ENCODE results near the gene ZNF532.

The ZNF532 gene

GRCh38 chr18:58949031-58949430 lies 84.4 kb downstream of the ZNF532 start:
- DNase-seq, result no peak

- no peak for DNase-seq
Measured at GRCh38 chr18:58951986-58952702, 87.5 kb downstream of the ZNF532 start.

GRCh38 chr18:58952858-58953257 lies 88.2 kb downstream of the ZNF532 start:
- DNase-seq, result no peak

GRCh38 chr18:58953627-58954026 lies 89.0 kb downstream of the ZNF532 start:
- DNase-seq, result no peak

- DNase-seq, result no peak
Measured at GRCh38 chr18:58955001-58955400, 90.3 kb downstream of the ZNF532 start.

GRCh38 chr18:58955738-58956137 lies 91.1 kb downstream of the ZNF532 start:
- DNase-seq, result no peak

GRCh38 chr18:58958628-58959027 lies 94.0 kb downstream of the ZNF532 start:
- no peak for DNase-seq

GRCh38 chr18:58960508-58960907 lies 95.8 kb downstream of the ZNF532 start:
- no peak for DNase-seq

GRCh38 chr18:58960946-58961722 lies 96.5 kb downstream of the ZNF532 start:
- no peak for DNase-seq

- DNase-seq, result no peak
Measured at GRCh38 chr18:58962336-58962735, 97.7 kb downstream of the ZNF532 start.

- no peak for DNase-seq
Measured at GRCh38 chr18:58965291-58966004, 100.8 kb downstream of the ZNF532 start.

GRCh38 chr18:58966005-58966677 lies 101.5 kb downstream of the ZNF532 start:
- DNase-seq, result no peak

GRCh38 chr18:58966704-58967103 lies 102.0 kb downstream of the ZNF532 start:
- no peak for DNase-seq

- DNase-seq, result no peak
Measured at GRCh38 chr18:58967751-58968254, 103.1 kb downstream of the ZNF532 start.

GRCh38 chr18:58970943-58971790 lies 106.5 kb downstream of the ZNF532 start:
- no peak for DNase-seq

- no peak for DNase-seq
Measured at GRCh38 chr18:58975296-58975695, 110.6 kb downstream of the ZNF532 start.

GRCh38 chr18:58975781-58976180 lies 111.1 kb downstream of the ZNF532 start:
- no peak for DNase-seq

- no peak for DNase-seq
Measured at GRCh38 chr18:58977223-58977622, 112.5 kb downstream of the ZNF532 start.

GRCh38 chr18:58977801-58978200 lies 113.1 kb downstream of the ZNF532 start:
- no peak for DNase-seq

GRCh38 chr18:58978916-58979315 lies 114.2 kb downstream of the ZNF532 start:
- DNase-seq, result no peak

GRCh38 chr18:58979615-58980014 lies 114.9 kb downstream of the ZNF532 start:
- DNase-seq, result no peak

GRCh38 chr18:58980991-58981390 lies 116.3 kb downstream of the ZNF532 start:
- no peak for DNase-seq
